Stimulated activated CD4-positive, alpha-beta T cell treated with anti-CD3 and anti-CD28 coated beads, Interleukin-2, amount 100 ng/mL, for 24 hours (primary cell): Measurements from ENCODE around the gene PRKCH.

ENCODE experiments used
- DNase-seq, 2 donors: peaks; one replicate each; pipeline ENCODE4 v3.0.0-alpha.2; 2020

Gene PRKCH

DNA sequence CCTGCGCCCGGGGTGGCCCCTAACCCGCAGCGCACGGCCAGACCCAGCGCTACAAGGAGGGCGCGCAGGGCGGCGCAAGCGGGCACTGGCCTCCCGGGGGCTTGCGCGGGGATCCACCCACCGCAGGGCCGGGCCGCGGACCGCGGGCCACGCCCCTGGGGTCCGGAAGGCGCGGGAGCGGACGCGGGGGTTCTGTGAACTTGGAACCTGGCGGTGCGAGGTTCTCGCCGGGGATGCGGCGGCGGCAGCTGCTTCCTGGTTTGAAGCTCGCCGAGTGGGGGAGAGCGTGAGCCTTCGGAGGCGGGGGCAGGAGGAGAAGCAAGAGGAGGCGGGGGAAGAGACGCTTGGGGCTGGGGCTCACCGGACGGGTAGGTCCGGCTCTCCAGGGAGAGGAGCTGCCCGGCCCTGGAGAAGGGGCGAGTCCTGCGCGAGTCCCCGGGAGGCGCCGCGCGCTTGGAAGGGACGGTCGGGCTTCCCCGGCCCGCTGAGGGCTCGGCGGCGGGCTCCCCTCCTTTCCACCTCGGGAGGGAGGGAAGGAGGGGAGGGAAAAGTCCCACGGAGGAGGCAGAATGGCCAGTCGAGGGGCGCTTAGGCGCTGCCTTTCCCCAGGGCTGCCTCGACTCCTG is at the start of gene PRKCH:
TSS of gene PRKCH (plus strand) at position 195 of the 626 bp plus-strand sequence. CDS start 523 bp downstream, outside the sequence.
- DNase-seq = peak; percentile 82 to 85

DNA sequence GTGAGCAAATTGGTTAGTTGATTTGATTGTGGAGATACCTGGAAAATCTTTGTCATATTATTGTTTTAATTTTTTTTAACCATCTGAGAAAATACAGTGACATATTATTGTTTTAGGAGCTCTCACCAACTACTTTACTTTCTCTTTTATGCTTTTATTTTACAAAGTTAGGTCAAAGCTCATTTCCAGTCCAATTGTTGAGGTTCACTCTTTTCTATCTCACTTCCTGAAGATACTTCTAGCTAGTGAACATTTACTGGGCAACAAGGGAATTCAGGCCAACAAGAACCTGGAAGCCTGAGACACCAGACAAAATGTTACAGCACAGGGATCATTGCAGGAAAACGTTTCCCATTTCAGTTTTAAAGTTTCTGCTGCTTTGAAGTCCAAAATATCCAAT is 44.1 kb upstream of the PRKCH start:
- DNase-seq = no peak

DNA sequence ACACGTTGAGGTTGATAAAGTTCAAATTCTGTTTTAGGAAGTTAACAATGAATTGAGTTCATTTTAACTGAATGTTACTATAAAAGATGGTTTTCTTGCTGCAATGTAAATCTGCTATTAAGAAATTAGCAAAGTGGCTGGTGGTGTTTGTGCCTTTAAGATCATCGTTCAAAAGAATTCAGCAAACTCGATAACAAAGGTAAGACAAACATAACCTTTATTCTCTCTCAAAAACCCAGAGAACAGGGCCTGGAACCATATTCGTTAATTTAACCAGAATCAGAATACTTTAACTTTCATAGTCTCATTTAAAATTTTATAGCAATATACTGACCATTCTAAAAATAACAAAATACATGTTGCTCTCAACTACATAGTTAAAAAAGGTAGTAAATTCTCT is 43.6 kb upstream of the PRKCH start:
- no peak for DNase-seq

DNA sequence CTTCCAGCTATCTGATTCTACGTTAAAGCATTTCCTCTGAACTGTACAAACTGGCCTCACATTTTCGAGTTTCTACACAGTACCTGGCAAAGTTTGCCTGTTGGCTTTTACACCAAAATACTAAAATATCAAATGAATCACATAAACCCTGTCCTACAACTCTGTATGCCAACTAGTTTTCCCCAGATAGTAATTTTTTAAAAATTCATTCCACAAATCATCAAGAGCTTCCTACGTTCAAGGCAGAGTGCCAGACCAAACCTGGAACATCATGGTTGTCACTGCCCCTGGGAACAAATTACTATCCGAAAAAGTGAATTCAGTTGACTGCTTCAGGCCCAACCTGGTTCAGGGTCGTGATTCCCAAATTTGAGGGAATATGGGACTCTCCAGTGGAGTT is 42.3 kb upstream of the PRKCH start:
- DNase-seq = no peak

DNA sequence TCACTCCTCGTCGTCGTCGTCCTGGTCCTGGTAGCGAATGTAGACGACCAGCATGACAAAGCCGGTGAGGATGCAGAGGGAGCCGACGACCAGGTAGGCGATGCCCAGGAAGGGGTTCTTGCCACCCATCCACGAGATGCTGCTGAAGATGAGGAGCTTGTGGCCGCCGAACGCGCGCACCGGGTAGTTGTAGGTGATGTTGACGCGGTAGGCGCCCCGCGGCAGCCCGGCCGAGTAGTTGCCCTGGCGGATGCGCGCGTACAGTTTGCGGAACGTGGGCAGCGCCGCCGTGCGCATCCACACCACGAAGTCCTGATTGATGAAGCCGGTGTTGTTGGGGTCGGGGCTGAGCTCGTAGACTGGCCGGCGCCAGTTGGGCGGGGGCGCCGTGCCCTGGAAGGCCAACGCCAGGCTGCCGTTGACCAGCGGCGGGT is 41.3 kb upstream of the PRKCH start:
- peak; percentile 48 to 61 for DNase-seq

DNA sequence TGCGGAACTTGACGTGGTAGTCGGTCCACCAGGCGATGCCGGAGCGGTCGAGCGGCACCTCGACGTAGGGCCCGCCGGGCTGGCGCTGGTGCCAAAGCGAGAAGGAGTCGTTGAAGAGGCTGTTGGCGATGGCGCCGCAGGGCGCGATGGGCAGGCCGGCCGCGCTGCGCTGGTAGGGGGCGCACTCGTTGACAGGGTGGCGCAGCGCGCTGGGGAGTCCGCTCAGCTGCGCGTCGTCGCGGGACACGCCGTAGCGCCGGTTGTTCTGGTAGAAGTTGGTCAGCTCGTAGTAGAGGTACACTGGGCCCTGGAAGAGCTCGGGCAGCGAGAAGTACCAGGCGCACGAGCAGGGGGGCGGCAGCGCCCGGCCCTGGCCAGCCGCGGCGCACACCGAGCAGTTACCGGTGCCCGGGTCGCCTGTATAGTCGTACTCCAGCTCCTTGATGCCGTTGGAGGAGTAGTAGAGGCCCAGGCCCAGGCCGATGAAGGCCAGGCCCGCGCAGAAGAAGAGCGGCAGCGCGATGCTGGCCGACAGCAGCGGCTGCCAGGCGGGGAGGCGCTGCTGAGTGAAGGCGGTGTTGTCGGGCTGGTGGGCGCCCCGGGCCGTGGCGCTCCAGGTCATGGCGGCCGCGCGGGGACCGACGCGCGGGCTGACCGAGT is 40.7 kb upstream of the PRKCH start:
- peak; percentile 80 to 83 for DNase-seq

DNA sequence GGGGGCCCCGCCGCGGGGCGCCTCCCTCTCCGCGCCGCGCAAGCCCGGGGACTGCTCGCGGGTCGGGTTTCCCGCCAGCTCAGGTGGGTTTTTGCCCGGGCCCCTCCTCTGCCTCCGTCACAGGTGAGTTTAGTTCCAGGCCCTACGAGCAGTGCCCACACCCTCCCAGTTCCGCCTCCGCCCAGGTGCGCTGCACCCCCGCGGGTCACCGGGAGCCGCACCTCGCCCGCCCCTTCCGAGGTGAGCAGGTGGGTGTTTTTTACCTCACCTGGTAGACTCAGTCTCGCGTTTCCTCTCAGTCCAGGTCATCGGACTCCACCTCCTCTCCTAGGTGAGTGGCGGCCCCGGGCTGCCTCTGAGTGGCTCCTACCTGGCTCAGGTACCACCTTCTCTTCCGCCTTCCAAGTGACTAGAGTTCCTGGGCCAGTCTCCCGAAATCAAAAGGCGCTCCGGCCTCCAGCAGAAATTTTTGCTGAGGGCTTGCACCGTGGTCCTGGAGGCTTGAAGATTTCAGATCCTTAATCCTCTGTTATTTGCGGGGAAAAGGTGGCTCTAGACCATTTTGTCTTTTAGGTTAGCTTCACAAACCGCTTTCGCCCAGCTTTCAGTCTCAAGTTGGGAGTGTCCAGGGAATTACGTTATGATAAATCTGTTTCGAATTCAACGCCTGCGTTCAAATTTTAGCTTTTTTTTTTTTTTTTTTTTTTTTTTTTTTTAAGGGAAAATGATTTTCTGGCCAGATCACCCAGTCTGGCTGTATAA is 40.0 kb upstream of the PRKCH start, which contains the start of gene TMEM30B:
TSS of gene TMEM30B (minus strand) at position 153 of the 762 bp plus-strand sequence. CDS start 191 bp downstream, outside the sequence.
- peak in 1 of 2 donors; percentile 32 for DNase-seq

DNA sequence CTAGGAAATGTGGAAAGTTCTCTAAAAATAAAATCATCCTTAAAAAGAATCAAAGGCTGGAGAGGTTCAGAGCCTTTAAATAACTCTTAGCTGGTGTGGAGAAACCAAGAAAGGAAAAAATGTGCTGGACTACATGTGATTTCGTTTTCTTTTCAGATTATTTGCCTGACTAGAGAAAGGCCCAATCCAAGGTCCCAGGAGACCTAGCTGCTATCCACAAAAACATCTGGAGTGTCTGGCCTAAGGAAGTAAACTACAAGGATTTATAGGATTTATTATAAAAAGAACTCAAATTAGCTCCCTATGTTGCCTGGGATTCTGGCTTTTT is 39.5 kb upstream of the PRKCH start:
- DNase-seq = no peak

DNA sequence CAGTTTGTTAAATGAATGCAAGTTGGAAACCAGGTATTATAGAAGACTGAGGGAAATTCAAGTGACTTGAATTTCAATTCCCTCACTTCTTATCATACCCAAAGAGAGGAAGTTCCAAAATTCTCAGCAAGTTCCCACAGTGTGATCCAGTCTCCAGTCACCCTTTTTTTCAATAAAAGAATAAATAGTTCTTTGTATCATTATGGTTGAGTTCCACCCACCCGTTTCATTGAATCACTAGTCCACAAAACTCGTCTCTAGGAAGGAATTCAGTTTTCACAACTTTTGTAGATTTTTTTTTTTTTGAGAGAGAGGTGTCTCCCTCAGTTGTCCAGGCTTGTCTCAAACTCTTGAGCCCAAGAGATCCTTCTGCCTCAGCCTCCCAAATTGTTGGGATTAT is 38.6 kb upstream of the PRKCH start:
- DNase-seq = no peak

DNA sequence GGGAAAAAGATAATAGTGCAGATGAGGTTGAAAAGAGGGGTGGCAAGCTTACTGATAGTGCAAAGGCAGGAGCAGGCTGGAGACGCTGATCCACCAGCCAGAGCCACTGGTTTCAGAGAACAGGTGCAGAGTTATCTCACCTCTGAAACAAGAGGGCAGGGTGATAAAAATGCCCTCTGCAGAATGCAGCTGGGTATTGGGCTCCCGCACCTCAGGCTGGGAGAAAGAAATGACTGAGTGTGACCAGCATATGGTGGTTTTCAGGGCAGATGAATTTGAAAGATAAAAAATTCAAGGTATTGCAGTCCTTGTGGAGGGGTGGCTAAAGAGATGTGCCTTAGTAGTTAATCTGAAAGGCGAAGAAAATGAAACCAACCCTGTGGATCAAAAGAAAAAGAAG is 37.4 kb upstream of the PRKCH start:
- DNase-seq = no peak

DNA sequence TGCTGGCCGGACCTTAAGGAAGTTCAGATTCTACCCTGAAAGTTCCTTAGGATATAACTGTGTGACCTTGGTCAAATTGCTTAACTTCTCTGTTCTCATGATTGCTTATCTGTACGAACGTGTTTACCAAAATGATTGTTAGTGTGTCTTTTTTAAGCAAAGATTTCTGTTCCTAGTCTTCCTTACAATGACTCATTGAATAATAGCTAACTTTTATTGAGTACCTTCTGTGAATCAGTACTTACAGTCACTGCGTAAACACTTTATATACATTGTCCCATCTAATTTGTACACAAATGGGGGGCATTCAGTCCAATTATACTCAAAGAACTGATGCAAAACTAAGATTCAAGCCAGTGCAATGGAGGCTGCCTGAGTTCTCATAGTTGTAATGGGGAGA is 36.0 kb upstream of the PRKCH start:
- DNase-seq = no peak

DNA sequence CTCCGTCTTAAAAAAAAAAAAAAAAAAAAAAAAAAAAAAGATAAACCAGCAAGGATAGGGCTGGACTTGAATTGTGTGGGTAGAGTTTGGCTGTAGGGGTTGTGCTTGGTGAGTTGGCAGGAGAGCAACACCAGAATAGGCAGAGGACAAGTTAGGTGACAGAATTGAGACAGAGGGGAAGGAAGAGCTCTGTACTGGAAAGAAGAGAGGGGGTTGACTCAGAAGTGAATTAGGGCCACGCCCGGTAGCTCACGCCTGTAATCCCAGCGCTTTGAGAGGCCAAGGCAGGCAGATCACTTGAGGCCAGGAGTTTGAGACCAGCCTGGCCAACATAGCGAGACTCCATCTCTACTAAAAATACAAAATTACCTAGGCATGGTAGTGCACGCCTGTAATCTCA is 34.2 kb upstream of the PRKCH start:
- no peak for DNase-seq

DNA sequence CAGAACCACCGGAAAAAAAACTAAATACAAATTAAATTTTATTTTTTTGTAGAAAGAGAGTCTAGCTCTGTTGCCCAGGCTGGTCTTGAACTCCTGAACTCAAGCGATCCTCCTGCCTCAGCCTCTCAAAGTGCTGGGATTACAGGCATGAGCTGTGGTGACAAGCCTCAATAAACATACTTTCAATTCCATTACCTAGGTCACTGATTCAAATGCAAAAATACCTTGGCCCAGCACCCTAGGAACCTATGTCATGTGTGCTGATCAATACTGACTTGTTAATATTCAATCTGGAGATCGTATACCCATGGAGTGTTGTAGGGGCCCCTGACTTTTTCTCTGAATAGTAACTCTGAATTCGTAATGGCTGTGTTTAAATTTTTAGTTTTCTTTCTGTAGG is 33.2 kb upstream of the PRKCH start:
- no peak for DNase-seq

DNA sequence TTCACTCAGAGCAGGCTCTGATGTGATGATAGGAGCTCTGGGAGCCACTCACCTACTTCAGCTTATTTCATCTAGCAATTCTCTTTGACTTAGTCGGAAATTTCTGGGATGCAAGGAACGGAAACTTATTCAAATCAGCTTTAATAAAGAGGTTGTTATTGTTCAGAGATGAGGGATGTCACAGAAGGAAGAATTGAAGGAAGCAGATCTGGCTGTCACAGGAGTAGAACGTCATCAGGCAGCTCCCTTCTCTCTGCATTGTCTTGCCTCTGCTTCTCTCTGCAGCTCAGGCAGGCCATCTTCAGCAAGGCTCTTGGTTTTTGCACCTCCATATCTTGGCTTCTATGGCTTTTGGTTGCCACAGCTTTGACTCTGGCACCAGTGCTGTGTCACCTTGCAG is 32.7 kb upstream of the PRKCH start:
- no peak for DNase-seq

DNA sequence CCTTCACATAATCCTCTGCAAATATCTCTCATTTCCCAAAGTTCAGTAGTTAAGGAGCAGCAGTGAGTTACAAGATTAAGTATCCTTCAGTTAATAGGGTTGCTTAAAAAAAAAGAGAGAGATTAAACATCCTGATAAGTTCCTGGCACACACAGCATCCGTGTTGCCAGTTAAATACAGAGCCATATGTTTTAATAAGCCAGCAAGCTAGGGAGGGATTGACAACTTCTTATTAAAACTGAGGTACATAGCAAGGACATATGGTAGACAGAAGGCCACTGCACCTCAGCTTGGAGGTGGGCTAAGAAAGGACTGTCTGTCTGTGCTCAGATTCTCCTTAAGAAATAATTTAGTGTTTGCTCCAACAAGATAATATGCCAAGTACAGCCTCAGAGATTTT is 30.7 kb upstream of the PRKCH start:
- DNase-seq = no peak

DNA sequence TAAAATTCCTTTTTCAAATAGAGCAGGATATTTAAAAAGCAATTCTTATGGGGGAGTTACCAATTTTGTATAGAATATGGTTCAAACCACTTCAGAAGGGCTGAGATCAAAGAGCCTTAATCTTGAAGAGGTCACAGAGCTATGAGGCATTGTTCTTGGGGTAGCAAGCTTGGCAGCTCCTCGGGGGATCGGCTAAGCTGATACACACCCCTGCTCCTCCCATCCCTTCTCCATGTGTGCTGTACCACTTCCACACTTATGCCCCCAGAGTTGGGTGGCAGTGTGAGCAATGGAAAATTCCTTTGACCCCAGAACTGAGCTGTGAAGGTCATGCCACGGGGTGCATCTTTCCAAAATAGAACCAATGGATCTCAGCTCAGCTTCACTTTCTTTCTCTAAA is 25.2 kb upstream of the PRKCH start:
- no peak for DNase-seq

DNA sequence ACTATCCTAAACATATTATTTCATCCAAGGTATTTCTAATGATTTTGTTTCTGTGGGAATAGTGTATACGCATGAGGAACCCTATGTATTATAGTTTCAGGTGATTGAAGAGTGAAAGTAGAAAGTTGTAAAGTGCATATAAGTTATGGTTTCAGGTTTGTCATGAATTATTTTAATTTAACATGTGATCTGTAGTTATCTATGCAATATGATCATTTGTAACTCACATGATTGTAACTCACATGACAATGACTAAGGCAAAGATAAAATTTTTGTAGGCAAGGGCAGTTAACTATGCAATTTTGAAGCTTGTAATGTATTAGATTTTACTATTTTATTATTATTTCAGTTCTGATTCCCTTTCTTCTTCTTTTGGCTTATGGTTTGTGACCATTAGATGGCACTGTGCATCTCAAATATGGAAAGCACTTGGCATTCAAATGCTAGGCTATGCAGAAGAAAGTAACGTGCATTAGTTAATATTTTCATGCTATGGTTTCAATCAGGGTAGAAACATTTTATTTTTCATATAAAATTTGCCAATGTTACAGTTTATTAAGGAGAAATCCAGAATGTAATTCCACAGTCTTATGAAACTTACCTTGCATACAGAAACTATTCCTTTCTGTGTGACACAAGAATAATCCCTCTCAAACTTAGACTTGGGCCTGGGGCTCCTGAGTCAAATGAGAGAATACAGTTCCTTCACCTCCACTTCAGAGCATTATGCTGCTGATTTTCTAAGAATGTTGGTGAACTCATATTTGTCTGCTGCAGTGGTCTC is 24.5 kb upstream of the PRKCH start:
- DNase-seq = no peak

DNA sequence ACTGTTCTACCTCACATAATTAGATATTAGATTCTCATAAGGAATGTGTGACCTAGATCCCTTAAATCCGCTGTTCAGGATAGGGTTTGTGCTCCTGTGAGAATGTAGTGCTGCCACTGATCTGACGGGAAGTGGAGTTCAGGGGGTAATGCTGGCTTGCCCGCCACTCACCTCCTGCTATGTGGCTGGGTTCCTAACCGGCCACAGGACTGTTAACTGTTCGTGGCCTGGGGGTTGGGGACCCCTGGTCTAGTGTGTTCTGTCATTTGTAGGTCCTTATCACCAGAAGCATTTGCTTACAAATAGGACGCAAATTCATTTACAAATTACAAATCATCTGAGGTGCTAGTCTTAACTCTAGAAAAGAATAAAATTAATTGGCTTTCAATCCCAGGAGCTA is 23.8 kb upstream of the PRKCH start:
- DNase-seq = no peak

DNA sequence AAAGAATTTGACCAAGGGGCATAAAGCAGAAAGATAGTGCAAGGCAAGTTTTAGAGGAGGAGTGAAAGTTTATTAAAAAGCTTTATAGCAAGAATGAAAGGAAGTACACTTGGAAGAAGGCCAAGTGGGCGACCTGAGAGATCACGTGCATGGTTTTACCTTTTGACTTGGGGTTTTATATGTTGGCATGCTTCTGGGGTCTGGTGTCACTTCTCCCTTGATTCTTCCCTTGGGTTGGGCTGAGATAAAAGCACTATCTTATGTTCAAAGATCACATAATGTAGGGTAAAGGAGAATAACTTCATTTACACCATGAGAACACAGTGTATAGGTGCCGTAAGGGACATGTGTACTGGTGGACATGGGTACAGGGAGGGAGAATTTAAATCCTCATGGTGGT is 22.6 kb upstream of the PRKCH start:
- DNase-seq = no peak

DNA sequence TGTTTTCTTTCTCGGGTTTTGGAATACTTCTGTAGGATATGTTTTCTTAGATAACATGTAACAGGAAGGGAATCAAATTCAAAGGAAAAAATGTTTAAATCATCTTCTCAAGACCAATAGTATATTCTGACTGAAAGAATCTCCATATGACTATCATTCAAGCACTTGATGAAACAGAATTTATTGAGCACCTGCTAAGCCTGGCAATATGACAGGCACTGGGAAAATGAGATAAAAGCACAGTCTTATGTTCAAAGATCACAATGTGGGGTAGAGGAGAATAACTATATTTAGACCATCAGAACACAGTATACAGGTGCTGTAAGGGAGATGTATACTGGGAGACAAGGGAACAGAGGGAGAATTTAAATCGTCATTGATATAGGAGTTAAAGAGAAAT is 21.2 kb upstream of the PRKCH start:
- DNase-seq = no peak

DNA sequence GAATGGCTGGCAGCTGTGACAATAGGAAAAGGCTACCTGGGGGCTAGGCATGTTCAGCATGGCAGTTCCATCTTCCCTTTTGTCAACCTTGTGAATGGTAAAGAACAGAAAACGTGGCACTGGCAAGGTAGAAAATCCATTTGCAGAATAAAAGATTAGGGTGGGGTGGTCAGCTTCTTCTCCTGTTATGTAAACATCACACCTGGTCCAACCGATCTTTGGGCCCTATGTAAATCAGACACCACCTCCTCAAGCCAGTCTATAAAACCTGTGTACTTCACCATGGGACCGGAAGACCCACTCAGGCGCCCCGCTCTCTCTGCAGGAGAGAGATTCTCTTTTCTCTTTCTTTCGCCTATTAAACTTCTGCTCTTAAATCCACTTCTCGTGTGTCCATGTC is 20.6 kb upstream of the PRKCH start:
- DNase-seq = no peak

DNA sequence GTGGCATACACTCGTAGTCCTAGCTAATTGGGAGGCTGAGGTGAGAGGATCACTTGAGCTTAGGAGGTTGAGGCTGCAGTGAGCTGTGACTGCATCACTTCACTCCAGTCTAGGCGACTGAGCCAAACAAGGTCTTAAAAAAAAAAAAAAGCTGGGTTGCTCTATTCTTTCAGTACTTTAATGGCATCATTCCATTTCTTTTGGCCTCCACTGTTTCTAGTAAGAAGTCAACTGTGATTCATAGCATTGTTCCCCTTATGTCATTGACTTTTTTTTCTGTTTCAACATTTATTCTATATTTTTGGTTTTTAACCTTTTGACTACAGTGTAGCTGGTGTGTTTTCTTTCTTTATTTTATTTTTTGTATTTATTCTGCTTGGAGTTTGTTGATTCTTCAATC is 16.7 kb upstream of the PRKCH start:
- DNase-seq = no peak

DNA sequence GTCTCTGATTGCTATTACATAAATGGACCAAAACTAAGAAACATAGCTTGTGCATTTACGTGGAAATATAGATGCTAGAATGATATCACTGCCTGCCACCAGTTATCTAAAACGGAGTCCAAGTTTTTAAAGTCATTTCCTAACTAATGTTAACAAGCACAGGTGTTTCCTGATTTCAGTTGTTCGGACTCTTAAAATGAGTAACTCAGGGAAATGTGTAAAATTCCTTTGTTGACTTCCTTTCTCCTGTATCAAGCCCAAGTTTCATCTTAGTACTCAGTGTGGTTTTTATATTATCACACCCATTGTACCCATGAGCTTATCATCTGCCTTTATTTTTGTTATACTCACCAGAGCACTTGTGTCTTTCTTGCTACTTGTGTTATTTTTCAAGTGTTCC is 13.2 kb upstream of the PRKCH start:
- no peak for DNase-seq
